Rectal smooth muscle tissue (tissue), 1 donor: ENCODE results near the gene NQO2.
A peak's percentile ranks its signal among the peaks of the same experiment; 100 is the strongest.

ENCODE experiments used
- H3K27ac ChIP-seq: one replicate; pipeline ENCODE4 v1.7.0; 2013; ENCODE audit warnings: low read depth, low read length, inconsistent platforms
- H3K27me3 ChIP-seq: one replicate; pipeline ENCODE4 v1.7.0; 2013; ENCODE audit warnings: low read length; ENCODE audit not compliant: control insufficient read depth, insufficient read depth
- H3K36me3 ChIP-seq: one replicate; pipeline ENCODE4 v1.7.0; 2013; ENCODE audit warnings: low read length; ENCODE audit not compliant: control insufficient read depth, insufficient read depth
- H3K4me1 ChIP-seq: one replicate; pipeline ENCODE4 v1.7.0; 2013; ENCODE audit warnings: low read length; ENCODE audit not compliant: control insufficient read depth, insufficient read depth
- H3K4me3 ChIP-seq: one replicate; pipeline ENCODE4 v1.7.0; 2013; ENCODE audit warnings: low read length
- H3K9ac ChIP-seq: one replicate; pipeline ENCODE4 v1.7.0; 2013; ENCODE audit warnings: low read length

The NQO2 gene

GRCh38 chr6:2961506-2961905 is 38.2 kb upstream of the NQO2 start:
- H3K4me1 ChIP-seq = peaks cover 7% of the 10 kb centered on the region

GRCh38 chr6:2962004-2962403 is 37.7 kb upstream of the NQO2 start:
- Histone ChIP-seq H3K27ac (no peak overlapping the region), H3K4me1 (peaks cover 7% of the 10 kb centered on the region), H3K4me3 (no peak overlapping the region), H3K9ac (no peak overlapping the region), H3K27me3 (no peaks in the 10 kb centered on the region), H3K36me3 (peaks cover 3% of the 10 kb centered on the region)

More at GRCh38 chr6:2961506-2961905, 38.2 kb upstream of the NQO2 start:
- H3K9ac ChIP-seq = no peak overlapping the region
- no peak overlapping the region for H3K27ac ChIP-seq
- H3K27me3 ChIP-seq = no peaks in the 10 kb centered on the region
- H3K36me3 ChIP-seq = peaks cover 3% of the 10 kb centered on the region
- H3K4me3 ChIP-seq = no peak overlapping the region

GRCh38 chr6:2962636-2963035 is 37.1 kb upstream of the NQO2 start:
- no peak overlapping the region for H3K4me3 ChIP-seq
- H3K36me3 ChIP-seq = peaks cover 3% of the 10 kb centered on the region
- peak overlapping the region; percentile 14 for H3K27ac ChIP-seq
- H3K27me3 ChIP-seq = no peaks in the 10 kb centered on the region
- H3K4me1 ChIP-seq = peaks cover 7% of the 10 kb centered on the region
- no peak overlapping the region for H3K9ac ChIP-seq

- H3K27ac ChIP-seq = no peak overlapping the region
- H3K4me3 ChIP-seq = no peak overlapping the region
- H3K9ac ChIP-seq = no peak overlapping the region
- H3K4me1 ChIP-seq = peaks cover 5% of the 10 kb centered on the region
- no peaks in the 10 kb centered on the region for H3K27me3 ChIP-seq
- H3K36me3 ChIP-seq = no peaks in the 10 kb centered on the region
Observed at GRCh38 chr6:2963756-2964155, 35.9 kb upstream of the NQO2 start.

GRCh38 chr6:2964793-2965505 is 34.7 kb upstream of the NQO2 start:
- no peaks in the 10 kb centered on the region for H3K36me3 ChIP-seq
- H3K27ac ChIP-seq = no peak overlapping the region
- H3K9ac ChIP-seq = no peak overlapping the region
- peaks cover 8% of the 10 kb centered on the region for H3K4me1 ChIP-seq
- no peaks in the 10 kb centered on the region for H3K27me3 ChIP-seq
- no peak overlapping the region for H3K4me3 ChIP-seq

GRCh38 chr6:2966347-2966746 is 33.3 kb upstream of the NQO2 start:
- Histone ChIP-seq H3K9ac (no peak overlapping the region), H3K36me3 (no peaks in the 10 kb centered on the region), H3K27ac (no peak overlapping the region), H3K27me3 (no peaks in the 10 kb centered on the region), H3K4me1 (peaks cover 11% of the 10 kb centered on the region), H3K4me3 (no peak overlapping the region)

GRCh38 chr6:2967936-2968335 is 31.8 kb upstream of the NQO2 start:
- Histone ChIP-seq H3K36me3 (no peaks in the 10 kb centered on the region), H3K4me3 (no peak overlapping the region), H3K9ac (no peak overlapping the region), H3K4me1 (peaks cover 8% of the 10 kb centered on the region), H3K27me3 (no peaks in the 10 kb centered on the region), H3K27ac (no peak overlapping the region)

- Histone ChIP-seq H3K27ac (no peak overlapping the region), H3K4me3 (no peak overlapping the region), H3K9ac (no peak overlapping the region), H3K36me3 (no peaks in the 10 kb centered on the region), H3K27me3 (no peaks in the 10 kb centered on the region), H3K4me1 (peaks cover 8% of the 10 kb centered on the region)
Observed at GRCh38 chr6:2968600-2969135, 31.0 kb upstream of the NQO2 start.

- H3K27ac ChIP-seq = no peak overlapping the region
- peaks cover 8% of the 10 kb centered on the region for H3K4me1 ChIP-seq
- H3K4me3 ChIP-seq = no peak overlapping the region
- no peak overlapping the region for H3K9ac ChIP-seq
- no peaks in the 10 kb centered on the region for H3K36me3 ChIP-seq
- no peaks in the 10 kb centered on the region for H3K27me3 ChIP-seq
Observed at GRCh38 chr6:2969549-2969948, 30.1 kb upstream of the NQO2 start.

GRCh38 chr6:2970034-2970685 is 29.5 kb upstream of the NQO2 start:
- Histone ChIP-seq H3K4me1 (peaks cover 8% of the 10 kb centered on the region), H3K9ac (no peak overlapping the region), H3K36me3 (no peaks in the 10 kb centered on the region), H3K27me3 (no peaks in the 10 kb centered on the region), H3K27ac (peak overlapping the region; percentile 97), H3K4me3 (peak overlapping the region; percentile 73)

GRCh38 chr6:2970753-2971419 is 28.8 kb upstream of the NQO2 start:
- Histone ChIP-seq H3K9ac (peak overlapping the region; percentile 56), H3K4me3 (peak overlapping the region; percentile 73), H3K4me1 (peaks cover 8% of the 10 kb centered on the region), H3K36me3 (no peaks in the 10 kb centered on the region), H3K27me3 (no peaks in the 10 kb centered on the region), H3K27ac (peak overlapping the region; percentile 97)

GRCh38 chr6:2971420-2972218 is 28.1 kb upstream of the NQO2 start, which contains the start of gene SERPINB6:
Gene SERPINB6 (minus strand): TSS chr6:2971567. CDS start chr6:2959332, 12,235 bp downstream.
- Histone ChIP-seq H3K27me3 (no peaks in the 10 kb centered on the region), H3K4me1 (peaks cover 8% of the 10 kb centered on the region), H3K36me3 (no peaks in the 10 kb centered on the region), H3K9ac (peak within 1 kb of the TSS; percentile 56), H3K4me3 (peak within 1 kb of the TSS; percentile 73), H3K27ac (peak within 1 kb of the TSS; percentile 97)
